Measurements from ENCODE around the gene SLC5A11.

SLC5A11 gene

DNA sequence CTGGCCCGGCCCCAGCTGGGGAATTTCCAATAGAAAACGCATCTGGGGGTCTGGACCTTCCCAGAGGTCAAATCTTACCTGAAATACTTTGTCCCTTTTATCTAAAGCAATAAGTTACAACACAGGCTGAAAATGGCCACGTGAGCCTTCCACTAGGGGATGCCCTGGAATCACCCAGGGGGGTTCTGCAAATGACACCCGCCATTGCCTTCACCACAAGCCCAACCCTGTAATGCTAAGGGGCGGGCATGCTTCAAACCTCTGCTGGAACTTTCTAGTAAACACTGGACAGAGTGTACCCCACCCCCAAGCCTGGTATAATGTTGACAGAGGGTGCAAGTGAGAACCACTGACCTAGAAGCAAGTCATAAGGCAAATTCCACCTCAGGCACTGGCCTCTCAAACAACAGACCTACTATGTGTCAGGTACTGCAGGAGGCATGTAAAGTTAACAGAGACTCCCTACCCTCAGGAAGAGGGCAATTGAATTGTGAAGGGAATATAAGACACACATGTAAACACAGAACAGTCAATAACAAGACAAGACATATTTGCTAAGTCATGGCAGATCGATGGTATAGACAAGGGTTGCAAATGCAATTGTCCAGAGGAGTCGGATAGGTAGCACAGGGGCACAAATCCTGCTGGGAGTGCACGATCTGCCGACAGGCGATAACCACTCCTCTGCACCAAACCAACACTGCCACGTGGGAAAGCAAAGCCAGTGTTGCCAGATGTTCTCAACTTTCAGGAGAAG lies 110.4 kb downstream of the SLC5A11 start:
- DNase-seq (ENCODE audit: low read depth) = no peak
- no peak for TF ChIP-seq CTCF (IDR thresholded peaks at IDR 0.05; ENCODE audit: control insufficient read depth, insufficient read depth, low read depth, low read length, missing control alignments)
- H3K4me3 ChIP-seq (ENCODE audit: control insufficient read depth, low read depth, low read length) = no peak overlapping the region

- no peak overlapping the region for H3K4me3 ChIP-seq (ENCODE audit: control insufficient read depth, low read depth, low read length)
- DNase-seq (ENCODE audit: low read depth) = no peak
- no peak for TF ChIP-seq CTCF (IDR thresholded peaks at IDR 0.05; ENCODE audit: control insufficient read depth, insufficient read depth, low read depth, low read length, missing control alignments)
Measured at GRCh38 chr16:24957887-24958286, 112.1 kb downstream of the SLC5A11 start.
